SK-N-SH (cell line): ENCODE results near the gene PDF. TPM values are rescaled to one million over a fixed set of nuclear protein-coding genes. Genes with fewer than 3 reads are reported as not detected.
A peak's percentile ranks its signal among the peaks of the same experiment; 100 is the strongest.
"Not testable (repeated sequence)": the region's sequence is repeated elsewhere in the genome, so short reads cannot be mapped to it uniquely, and the experiment has no call there.

Experiments
- CTCF ChIA-PET: fragments of 300-600, 350-600 bp; formaldehyde crosslinking; extraction: SDS; loops from one replicate; lab custom pipeline; 2021; lab: Yijun Ruan, JAX
- POLR2A ChIA-PET: fragments of 350-600 bp; sonication (Branson Sonifier 250); formaldehyde crosslinking; extraction: SDS; loops from one replicate; lab custom pipeline; 2020; ENCODE audit warnings: antibody characterized with exemption, inconsistent platforms; lab: Yijun Ruan, JAX
- DNase-seq: peaks from one replicate; pipeline ENCODE4 v3.0.0; 2012
- H2AFZ ChIP-seq: fragments of 200-600 bp; sonication (generic); 2 replicates; pipeline ENCODE4 v1.8.1; 2016; ENCODE audit warnings: antibody characterized with exemption, mild to moderate bottlenecking, low read depth
- H3F3A ChIP-seq: fragments of 200-600 bp; sonication (generic); replicated peaks from 2 replicates; pipeline ENCODE3; 2016; ENCODE audit warnings: antibody characterized with exemption, mild to moderate bottlenecking; ENCODE audit not compliant: insufficient read depth
- H3K27ac ChIP-seq, 2 experiments: fragments of 200-500 bp in 1 of 2; fragments of 200-600 bp in 1 of 2; sonication (Bioruptor generic) in 1 of 2; sonication (generic), shearing (Covaris generic) in 1 of 2; 2 replicates each; pipeline versions ENCODE4 v1.5.1 to v1.6.1; 2014 to 2016; ENCODE audit warnings: low read depth in 2 of 2, inconsistent platforms in 1 of 2, low read length in 1 of 2, mild to moderate bottlenecking in 1 of 2, mixed read lengths in 1 of 2
- H3K27me3 ChIP-seq: fragments of 200-600 bp; sonication (generic), shearing (Covaris generic); 2 replicates; pipeline ENCODE4 v1.6.1; 2016; ENCODE audit warnings: mixed run types; ENCODE audit not compliant: insufficient read depth
- H3K36me3 ChIP-seq, 2 experiments: fragments of 200-500 bp in 1 of 2; fragments of 200-600 bp in 1 of 2; sonication (Bioruptor generic) in 1 of 2; sonication (generic) in 1 of 2; replicated peaks in 1 of 2; 2 replicates each; pipeline versions ENCODE3 to v1.5.1; 2014 to 2016; ENCODE audit warnings: low read length in 1 of 2, mild to moderate bottlenecking in 1 of 2; ENCODE audit not compliant: insufficient read depth in 2 of 2, control insufficient read depth in 1 of 2
- H3K4me1 ChIP-seq, 2 experiments: fragments of 200-500 bp in 1 of 2; fragments of 200-600 bp in 1 of 2; sonication (Bioruptor generic) in 1 of 2; sonication (generic), shearing (Covaris generic) in 1 of 2; 2 replicates each; pipeline versions ENCODE4 v1.5.1 to v1.6.1; 2014 to 2016; ENCODE audit warnings: low read depth in 1 of 2, low read length in 1 of 2, mixed run types in 1 of 2; ENCODE audit not compliant: insufficient read depth in 2 of 2, control insufficient read depth in 1 of 2
- H3K4me2 ChIP-seq: fragments of 200-600 bp; sonication (generic), shearing (Covaris generic); 2 replicates; pipeline ENCODE4 v1.6.1; 2017; ENCODE audit warnings: mixed run types
- H3K4me3 ChIP-seq, 2 experiments: fragments of 200-500 bp in 1 of 2; fragments of 200-600 bp in 1 of 2; sonication (Bioruptor generic) in 1 of 2; sonication (generic), shearing (Covaris generic) in 1 of 2; 2 replicates each; pipeline versions ENCODE4 v1.5.1 to v1.8.1; 2014 to 2016; ENCODE audit warnings: low read depth in 2 of 2, inconsistent platforms in 1 of 2, low read length in 1 of 2, mild to moderate bottlenecking in 1 of 2, mixed read lengths in 1 of 2, moderate library complexity in 1 of 2
- H3K79me2 ChIP-seq: fragments of 200-600 bp; sonication (generic); 2 replicates; pipeline ENCODE4 v1.8.1; 2017; ENCODE audit warnings: mild to moderate bottlenecking; ENCODE audit not compliant: insufficient read depth
- H3K9ac ChIP-seq: fragments of 200-600 bp; sonication (generic); 2 replicates; pipeline ENCODE4 v1.6.1; 2017; ENCODE audit warnings: mixed run types
- H3K9me2 ChIP-seq: fragments of 200-600 bp; sonication (generic); 2 replicates; pipeline ENCODE4 v1.6.1; 2017; ENCODE audit warnings: mixed run types
- H3K9me3 ChIP-seq: fragments of 200-600 bp; sonication (generic); 2 replicates; pipeline ENCODE4 v1.6.1; 2017; ENCODE audit warnings: mixed run types, mild to moderate bottlenecking, moderate library complexity
- H4K20me1 ChIP-seq: fragments of 200-600 bp; sonication (generic); 2 replicates; pipeline ENCODE4 v1.6.1; 2017; ENCODE audit warnings: mild to moderate bottlenecking, mixed run types; ENCODE audit not compliant: insufficient read depth
- CTCF ChIP-seq: fragments of 200-600 bp; sonication (generic); IDR thresholded peaks from 2 replicates; pipeline ENCODE4 v1.6.1; 2017; ENCODE audit warnings: antibody characterized with exemption, mild to moderate bottlenecking, moderate library complexity
- EP300 ChIP-seq, 2 experiments: IDR thresholded peaks; 2 replicates each; pipeline versions ENCODE4 v1.4.0 to v1.6.1; 2012; ENCODE audit warnings: borderline replicate concordance in 1 of 2, low read depth in 1 of 2, low read length in 1 of 2
- JUND ChIP-seq: IDR thresholded peaks from 2 replicates; pipeline ENCODE4 v1.4.0; 2012
- MEF2A ChIP-seq: IDR thresholded peaks from 2 replicates; pipeline ENCODE4 v1.4.0; 2012; ENCODE audit warnings: low read depth, borderline replicate concordance
- PBX3 ChIP-seq: IDR thresholded peaks from 2 replicates; pipeline ENCODE4; 2012
- RAD21 ChIP-seq: IDR thresholded peaks from 2 replicates; pipeline ENCODE4 v1.6.1; 2012; ENCODE audit warnings: mild to moderate bottlenecking, low read length
- RCOR1 ChIP-seq: fragments of 150-350 bp; IDR thresholded peaks from 2 replicates; pipeline ENCODE4 v1.6.1; 2017; ENCODE audit warnings: antibody characterized with exemption, low read length
- RXRA ChIP-seq: IDR thresholded peaks from 2 replicates; pipeline ENCODE4 v1.4.0; 2012; ENCODE audit warnings: low read depth, mild to moderate bottlenecking, borderline replicate concordance
- SMC3 ChIP-seq: IDR thresholded peaks from 2 replicates; pipeline ENCODE4 v1.6.1; 2012; ENCODE audit warnings: low read depth, low read length, improper control_type of control experiment
- TAF1 ChIP-seq: IDR thresholded peaks from 2 replicates; pipeline ENCODE4 v1.6.1; 2012; ENCODE audit warnings: low read depth, mild to moderate bottlenecking, low read length, moderate library complexity, borderline replicate concordance
- USF2 ChIP-seq: fragments of 150-350 bp; IDR thresholded peaks from 2 replicates; pipeline ENCODE4 v1.6.1; 2017; ENCODE audit warnings: antibody characterized with exemption, low read length, low read depth, borderline replicate concordance
- ZBTB33 ChIP-seq: IDR thresholded peaks from 2 replicates; pipeline ENCODE4 v1.4.0; 2012; ENCODE audit warnings: low read depth, borderline replicate concordance
- WGBS: methylation state at CpG from one replicate; pipeline ENCODE4 v1.1.6; 2017; ENCODE audit warnings: low lambda C conversion rate; 5-methylcytosine and 5-hydroxymethylcytosine counted together
- polyA plus RNA-seq, 3 experiments: library from polyadenylated mRNA; depleted of rRNA; stranded (reverse); fragments of >200 nt; gene quantifications; 2 replicates each; pipeline ENCODE4 v1.2.3, GENCODE V29; 2012

Gene PDF
- polyA plus RNA-seq, 1 of the 3 experiments (the other 2 are of a cell fraction), result 22.0 TPM

- CTCF ChIA-PET, result interaction anchor here (1.8 kb wide), 1 partner anchor 143 kb away, joined by 9 read pairs; no protein-coding TSS in a partner anchor
- no peak overlapping the region for H2AFZ ChIP-seq
- H3K4me1 ChIP-seq, result no peaks in the 10 kb centered on the region
- POLR2A ChIA-PET, result no interaction called here
- no peak overlapping the region for H3K27ac ChIP-seq
- H3K36me3 ChIP-seq, result peaks cover 0 to 30% of the 10 kb centered on the region in 2 experiments
- no peaks in the 10 kb centered on the region for H3K9me2 ChIP-seq
- no peak overlapping the region for H3K4me2 ChIP-seq
- H3K27me3 ChIP-seq, result no peaks in the 10 kb centered on the region
- no peak overlapping the region for H3K9ac ChIP-seq
- no peak for DNase-seq
- no peak overlapping the region for H3K4me3 ChIP-seq
- H3K79me2 ChIP-seq, result peaks cover 11% of the 10 kb centered on the region; the same call in 1 of the 2 replicates
- no peaks in the 10 kb centered on the region for H3F3A ChIP-seq
- WGBS, result 81% methylated on average over 3 of the region's 3 CpGs
- H4K20me1 ChIP-seq, result no peaks in the 10 kb centered on the region
- no peaks in the 10 kb centered on the region for H3K9me3 ChIP-seq
- TF ChIP-seq RAD21, result no peak
- TF ChIP-seq EP300 (IDR thresholded peaks at IDR 0.05; ENCODE audit: borderline replicate concordance in 1 of 2, low read depth in 1 of 2, low read length in 1 of 2), result no peak
Measured at GRCh38 chr16:69293401-69293800, 37.0 kb downstream of the PDF start.

- H3K9me3 ChIP-seq, DNase-seq, H3K9me2 ChIP-seq, H2AFZ ChIP-seq, H3K27me3 ChIP-seq, H3F3A ChIP-seq, H3K9ac ChIP-seq, POLR2A ChIA-PET, CTCF ChIA-PET, H3K4me3 ChIP-seq, H3K4me2 ChIP-seq, H3K27ac ChIP-seq, H3K4me1 ChIP-seq, H4K20me1 ChIP-seq: not testable (repeated sequence)
- WGBS, result 96% methylated on average over 9 of the region's 9 CpGs
- H3K36me3 ChIP-seq, result peaks cover 0 to 29% of the 10 kb centered on the region in 2 experiments
- H3K79me2 ChIP-seq, result peaks cover 18% of the 10 kb centered on the region; the same call in 1 of the 2 replicates
Measured at GRCh38 chr16:69291657-69292056, 38.7 kb downstream of the PDF start.

- Histone ChIP-seq H3K27me3 (no peaks in the 10 kb centered on the region), H3K79me2 (peaks cover 23% of the 10 kb centered on the region; the same call in 1 of the 2 replicates), H4K20me1 (no peaks in the 10 kb centered on the region), H3K4me1 (peaks cover 0 to 5% of the 10 kb centered on the region in 2 experiments; a peak in 1 of 4 replicates), H3K27ac (no peak overlapping the region), H3K4me3 (no peak overlapping the region), H2AFZ (no peak overlapping the region), H3K9me2 (no peaks in the 10 kb centered on the region), H3K36me3 (peaks cover 0 to 35% of the 10 kb centered on the region in 2 experiments), H3K9ac (no peak overlapping the region), H3F3A (no peaks in the 10 kb centered on the region), H3K9me3 (no peaks in the 10 kb centered on the region), H3K4me2 (no peak overlapping the region)
- ChIA-PET POLR2A (interaction anchor here (0.5 kb wide), 1 partner anchor 100 kb away, joined by 3 read pairs; the partner anchor contains the start of gene SNTB2), CTCF (interaction anchor here (0.6 to 8.1 kb wide), 18 partner anchors 8 to 758 kb away, joined by 3 to 95 read pairs (median 4); no protein-coding TSS in a partner anchor)
- DNase-seq, result peak; percentile 39
- TF ChIP-seq RAD21, result peak; percentile 73
- no peak for TF ChIP-seq PBX3
- no peak for TF ChIP-seq JUND
- TF ChIP-seq SMC3, result peak; percentile 54
- no peak for TF ChIP-seq RXRA
- peak; percentile 67 for TF ChIP-seq CTCF
- TF ChIP-seq MEF2A, result no peak
- no peak for TF ChIP-seq USF2
- no peak for TF ChIP-seq RCOR1
- no peak for TF ChIP-seq TAF1
- TF ChIP-seq ZBTB33, result no peak
- 59% methylated on average over 12 of the region's 13 CpGs for WGBS
Measured at GRCh38 chr16:69286941-69287713, 43.3 kb downstream of the PDF start.
